ENCODE measurements around the gene TMEM132C. TPM values are rescaled to one million over a fixed set of nuclear protein-coding genes. Genes with fewer than 3 reads are reported as not detected.

TMEM132C gene
- total RNA-seq, 1 experiment from 2014 or later, result not detected

GRCh38 chr12:128402486-128403243, 135.7 kb downstream of the TMEM132C start:
- ChIA-PET CTCF (no interaction called here), POLR2A (no interaction called here)
- H3K27ac Mint-ChIP-seq, result no peak overlapping the region
- ATAC-seq, result no peak
- DNase-seq (ENCODE audit: low spot score), result no peak
- H3K9me3 Mint-ChIP-seq, result peaks cover 84% of the 10 kb centered on the region
- H3K4me3 Mint-ChIP-seq, result no peak overlapping the region
- H3K27me3 Mint-ChIP-seq (ENCODE audit: low read depth), result peaks cover 20% of the 10 kb centered on the region
- H3K36me3 Mint-ChIP-seq, result peaks cover 85% of the 10 kb centered on the region
- no peaks in the 10 kb centered on the region for H3K4me1 Mint-ChIP-seq
- TF ChIP-seq ZNF423 (CRISPR knock-in tag; IDR thresholded peaks at IDR 0.05) (no peak), SOX15 (CRISPR knock-in tag; IDR thresholded peaks at IDR 0.05) (no peak), ZBTB43 (CRISPR knock-in tag; IDR thresholded peaks at IDR 0.05) (no peak), RORB (CRISPR knock-in tag; IDR thresholded peaks at IDR 0.05) (no peak), ELF4 (CRISPR knock-in tag; IDR thresholded peaks at IDR 0.05; ENCODE audit: low read depth) (no peak), E2F5 (CRISPR knock-in tag; IDR thresholded peaks at IDR 0.05) (no peak), ZSCAN18 (CRISPR knock-in tag; IDR thresholded peaks at IDR 0.05) (no peak), ZNF396 (CRISPR knock-in tag; IDR thresholded peaks at IDR 0.05; ENCODE audit: borderline replicate concordance) (no peak), FOXP4 (CRISPR knock-in tag; IDR thresholded peaks at IDR 0.05) (no peak)
- TF ChIP-seq, protein P1, sequence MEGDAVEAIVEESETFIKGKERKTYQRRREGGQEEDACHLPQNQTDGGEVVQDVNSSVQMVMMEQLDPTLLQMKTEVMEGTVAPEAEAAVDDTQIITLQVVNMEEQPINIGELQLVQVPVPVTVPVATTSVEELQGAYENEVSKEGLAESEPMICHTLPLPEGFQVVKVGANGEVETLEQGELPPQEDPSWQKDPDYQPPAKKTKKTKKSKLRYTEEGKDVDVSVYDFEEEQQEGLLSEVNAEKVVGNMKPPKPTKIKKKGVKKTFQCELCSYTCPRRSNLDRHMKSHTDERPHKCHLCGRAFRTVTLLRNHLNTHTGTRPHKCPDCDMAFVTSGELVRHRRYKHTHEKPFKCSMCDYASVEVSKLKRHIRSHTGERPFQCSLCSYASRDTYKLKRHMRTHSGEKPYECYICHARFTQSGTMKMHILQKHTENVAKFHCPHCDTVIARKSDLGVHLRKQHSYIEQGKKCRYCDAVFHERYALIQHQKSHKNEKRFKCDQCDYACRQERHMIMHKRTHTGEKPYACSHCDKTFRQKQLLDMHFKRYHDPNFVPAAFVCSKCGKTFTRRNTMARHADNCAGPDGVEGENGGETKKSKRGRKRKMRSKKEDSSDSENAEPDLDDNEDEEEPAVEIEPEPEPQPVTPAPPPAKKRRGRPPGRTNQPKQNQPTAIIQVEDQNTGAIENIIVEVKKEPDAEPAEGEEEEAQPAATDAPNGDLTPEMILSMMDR (IDR thresholded peaks at IDR 0.05), result no peak
- TF ChIP-seq, protein P2, sequence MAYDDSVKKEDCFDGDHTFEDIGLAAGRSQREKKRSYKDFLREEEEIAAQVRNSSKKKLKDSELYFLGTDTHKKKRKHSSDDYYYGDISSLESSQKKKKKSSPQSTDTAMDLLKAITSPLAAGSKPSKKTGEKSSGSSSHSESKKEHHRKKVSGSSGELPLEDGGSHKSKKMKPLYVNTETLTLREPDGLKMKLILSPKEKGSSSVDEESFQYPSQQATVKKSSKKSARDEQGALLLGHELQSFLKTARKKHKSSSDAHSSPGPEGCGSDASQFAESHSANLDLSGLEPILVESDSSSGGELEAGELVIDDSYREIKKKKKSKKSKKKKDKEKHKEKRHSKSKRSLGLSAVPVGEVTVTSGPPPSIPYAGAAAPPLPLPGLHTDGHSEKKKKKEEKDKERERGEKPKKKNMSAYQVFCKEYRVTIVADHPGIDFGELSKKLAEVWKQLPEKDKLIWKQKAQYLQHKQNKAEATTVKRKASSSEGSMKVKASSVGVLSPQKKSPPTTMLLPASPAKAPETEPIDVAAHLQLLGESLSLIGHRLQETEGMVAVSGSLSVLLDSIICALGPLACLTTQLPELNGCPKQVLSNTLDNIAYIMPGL (CRISPR knock-in tag; IDR thresholded peaks at IDR 0.05), result no peak
- TF ChIP-seq, protein P3, sequence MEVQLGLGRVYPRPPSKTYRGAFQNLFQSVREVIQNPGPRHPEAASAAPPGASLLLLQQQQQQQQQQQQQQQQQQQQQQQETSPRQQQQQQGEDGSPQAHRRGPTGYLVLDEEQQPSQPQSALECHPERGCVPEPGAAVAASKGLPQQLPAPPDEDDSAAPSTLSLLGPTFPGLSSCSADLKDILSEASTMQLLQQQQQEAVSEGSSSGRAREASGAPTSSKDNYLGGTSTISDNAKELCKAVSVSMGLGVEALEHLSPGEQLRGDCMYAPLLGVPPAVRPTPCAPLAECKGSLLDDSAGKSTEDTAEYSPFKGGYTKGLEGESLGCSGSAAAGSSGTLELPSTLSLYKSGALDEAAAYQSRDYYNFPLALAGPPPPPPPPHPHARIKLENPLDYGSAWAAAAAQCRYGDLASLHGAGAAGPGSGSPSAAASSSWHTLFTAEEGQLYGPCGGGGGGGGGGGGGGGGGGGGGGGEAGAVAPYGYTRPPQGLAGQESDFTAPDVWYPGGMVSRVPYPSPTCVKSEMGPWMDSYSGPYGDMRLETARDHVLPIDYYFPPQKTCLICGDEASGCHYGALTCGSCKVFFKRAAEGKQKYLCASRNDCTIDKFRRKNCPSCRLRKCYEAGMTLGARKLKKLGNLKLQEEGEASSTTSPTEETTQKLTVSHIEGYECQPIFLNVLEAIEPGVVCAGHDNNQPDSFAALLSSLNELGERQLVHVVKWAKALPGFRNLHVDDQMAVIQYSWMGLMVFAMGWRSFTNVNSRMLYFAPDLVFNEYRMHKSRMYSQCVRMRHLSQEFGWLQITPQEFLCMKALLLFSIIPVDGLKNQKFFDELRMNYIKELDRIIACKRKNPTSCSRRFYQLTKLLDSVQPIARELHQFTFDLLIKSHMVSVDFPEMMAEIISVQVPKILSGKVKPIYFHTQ (CRISPR knock-in tag; IDR thresholded peaks at IDR 0.05), result no peak

Measured in WTC11 (cell line).